Dendritic cell treated with granulocyte-macrophage colony-stimulating factor and Interleukin-4, amounts not matched to agents 40 ng/mL and 50 ng/mL, for 4 days (primary cell): ENCODE data around the gene CYTH4.

Source experiments
- H3K27ac Mint-ChIP-seq: one replicate; pipeline ENCODE4 v1.8.0; 2022; ENCODE audit warnings: mild to moderate bottlenecking, mixed read lengths
- H3K27me3 Mint-ChIP-seq: one replicate; pipeline ENCODE4 v1.8.0; 2022; ENCODE audit warnings: mild to moderate bottlenecking, mixed read lengths
- H3K36me3 Mint-ChIP-seq: one replicate; pipeline ENCODE4 v1.8.0; 2022; ENCODE audit warnings: low read depth, mixed read lengths
- H3K4me1 Mint-ChIP-seq: one replicate; pipeline ENCODE4 v1.8.0; 2022; ENCODE audit warnings: low read depth, mixed read lengths
- H3K4me3 Mint-ChIP-seq: one replicate; pipeline ENCODE4 v1.8.0; 2022; ENCODE audit warnings: mild to moderate bottlenecking, moderate library complexity, mixed read lengths
- H3K9me3 Mint-ChIP-seq: one replicate; pipeline ENCODE4 v1.8.0; 2022; ENCODE audit warnings: mixed read lengths
- intact Hi-C: fragments of 100-400 bp; cut with micrococcal nuclease; formaldehyde crosslinking; loops from one replicate; pipeline ENCODE4 v1.15.0; 2022

The CYTH4 gene

GRCh38 chr22:37309211-37310074, 27.1 kb downstream of the CYTH4 start:
- intact Hi-C loops = loop anchor here (2.0 kb wide), 1 partner anchor 43 kb away; no protein-coding TSS in a partner anchor
- peak overlapping the region; percentile 89 for H3K27ac Mint-ChIP-seq
- peak overlapping the region; percentile 31 for H3K4me3 Mint-ChIP-seq
- H3K36me3 Mint-ChIP-seq = peaks cover 100% of the 10 kb centered on the region
- peaks cover 100% of the 10 kb centered on the region for H3K4me1 Mint-ChIP-seq
- no peaks in the 10 kb centered on the region for H3K27me3 Mint-ChIP-seq
- no peaks in the 10 kb centered on the region for H3K9me3 Mint-ChIP-seq

- Mint-ChIP-seq H3K4me1 (peaks cover 100% of the 10 kb centered on the region), H3K27ac (peak overlapping the region; percentile 89), H3K9me3 (no peaks in the 10 kb centered on the region), H3K36me3 (peaks cover 99% of the 10 kb centered on the region), H3K4me3 (peak overlapping the region; percentile 14), H3K27me3 (no peaks in the 10 kb centered on the region)
- intact Hi-C loops = loop anchor here (2.0 kb wide), 1 partner anchor 43 kb away; no protein-coding TSS in a partner anchor
Measured at GRCh38 chr22:37310075-37310606, 27.8 kb downstream of the CYTH4 start.

GRCh38 chr22:37310815-37311595, 28.7 kb downstream of the CYTH4 start:
- intact Hi-C loops = loop anchor here (1.0 to 2.0 kb wide), 2 partner anchors 26 to 44 kb away; no protein-coding TSS in a partner anchor
- Mint-ChIP-seq H3K27me3 (no peaks in the 10 kb centered on the region), H3K36me3 (peaks cover 91% of the 10 kb centered on the region), H3K4me3 (peak overlapping the region; percentile 51), H3K27ac (peak overlapping the region; percentile 89), H3K9me3 (no peaks in the 10 kb centered on the region), H3K4me1 (peaks cover 93% of the 10 kb centered on the region)

GRCh38 chr22:37311761-37312312, 29.5 kb downstream of the CYTH4 start:
- intact Hi-C loops = loop anchor here (1.0 to 2.0 kb wide), 2 partner anchors 27 to 45 kb away; no protein-coding TSS in a partner anchor
- Mint-ChIP-seq H3K27me3 (no peaks in the 10 kb centered on the region), H3K4me3 (no peak overlapping the region), H3K4me1 (peaks cover 84% of the 10 kb centered on the region), H3K27ac (peak overlapping the region; percentile 89), H3K9me3 (no peaks in the 10 kb centered on the region), H3K36me3 (peaks cover 82% of the 10 kb centered on the region)

GRCh38 chr22:37312549-37313183, 30.4 kb downstream of the CYTH4 start:
- intact Hi-C loops = no loop called here
- H3K4me3 Mint-ChIP-seq = no peak overlapping the region
- H3K4me1 Mint-ChIP-seq = peaks cover 76% of the 10 kb centered on the region
- peaks cover 74% of the 10 kb centered on the region for H3K36me3 Mint-ChIP-seq
- no peaks in the 10 kb centered on the region for H3K9me3 Mint-ChIP-seq
- peaks cover 3% of the 10 kb centered on the region for H3K27me3 Mint-ChIP-seq
- peak overlapping the region; percentile 89 for H3K27ac Mint-ChIP-seq

GRCh38 chr22:37313376-37314314, 31.3 kb downstream of the CYTH4 start:
- Mint-ChIP-seq H3K4me1 (peaks cover 66% of the 10 kb centered on the region), H3K4me3 (no peak overlapping the region), H3K36me3 (peaks cover 64% of the 10 kb centered on the region), H3K9me3 (no peaks in the 10 kb centered on the region), H3K27me3 (peaks cover 8% of the 10 kb centered on the region), H3K27ac (peak overlapping the region; percentile 89)
- intact Hi-C loops = no loop called here

- no peak overlapping the region for H3K4me3 Mint-ChIP-seq
- H3K36me3 Mint-ChIP-seq = peaks cover 56% of the 10 kb centered on the region
- no peaks in the 10 kb centered on the region for H3K9me3 Mint-ChIP-seq
- peaks cover 15% of the 10 kb centered on the region for H3K27me3 Mint-ChIP-seq
- peaks cover 58% of the 10 kb centered on the region for H3K4me1 Mint-ChIP-seq
- intact Hi-C loops = no loop called here
- H3K27ac Mint-ChIP-seq = peak overlapping the region; percentile 89
Measured at GRCh38 chr22:37314315-37315074, 32.2 kb downstream of the CYTH4 start.

- H3K4me3 Mint-ChIP-seq = no peak overlapping the region
Measured at GRCh38 chr22:37316405-37316804, 34.1 kb downstream of the CYTH4 start.

GRCh38 chr22:37316875-37317371, 34.6 kb downstream of the CYTH4 start:
- Mint-ChIP-seq H3K27ac (no peak overlapping the region), H3K4me1 (peaks cover 47% of the 10 kb centered on the region), H3K27me3 (peaks cover 21% of the 10 kb centered on the region), H3K4me3 (no peak overlapping the region), H3K9me3 (no peaks in the 10 kb centered on the region), H3K36me3 (peaks cover 31% of the 10 kb centered on the region)
- intact Hi-C loops = loop anchor here (1.0 kb wide), 2 partner anchors 112 to 140 kb away; no protein-coding TSS in a partner anchor

More at GRCh38 chr22:37316405-37316804, 34.1 kb downstream of the CYTH4 start:
- Mint-ChIP-seq H3K27me3 (peaks cover 21% of the 10 kb centered on the region), H3K36me3 (peaks cover 37% of the 10 kb centered on the region), H3K9me3 (no peaks in the 10 kb centered on the region), H3K27ac (peak overlapping the region; percentile 89), H3K4me1 (peaks cover 48% of the 10 kb centered on the region)
- intact Hi-C loops = loop anchor here (1.0 kb wide), 1 partner anchor 141 kb away; no protein-coding TSS in a partner anchor

GRCh38 chr22:37317698-37318210, 35.4 kb downstream of the CYTH4 start:
- H3K4me3 Mint-ChIP-seq = no peak overlapping the region
- peaks cover 38% of the 10 kb centered on the region for H3K4me1 Mint-ChIP-seq
- H3K9me3 Mint-ChIP-seq = no peaks in the 10 kb centered on the region
- peaks cover 23% of the 10 kb centered on the region for H3K36me3 Mint-ChIP-seq
- intact Hi-C loops = loop anchor here (1.0 kb wide), 1 partner anchor 112 kb away; no protein-coding TSS in a partner anchor
- H3K27me3 Mint-ChIP-seq = peaks cover 23% of the 10 kb centered on the region
- no peak overlapping the region for H3K27ac Mint-ChIP-seq

- Mint-ChIP-seq H3K27me3 (peaks cover 31% of the 10 kb centered on the region), H3K4me1 (peaks cover 31% of the 10 kb centered on the region), H3K36me3 (peaks cover 15% of the 10 kb centered on the region), H3K27ac (no peak overlapping the region), H3K9me3 (no peaks in the 10 kb centered on the region), H3K4me3 (no peak overlapping the region)
- intact Hi-C loops = no loop called here
Measured at GRCh38 chr22:37318364-37319109, 36.2 kb downstream of the CYTH4 start.
